ENCODE results near the gene ROGDI. TPM values are rescaled to one million over a fixed set of nuclear protein-coding genes. Genes with fewer than 3 reads are reported as not detected.

The ROGDI gene
- total and polyA plus RNA-seq, 2 donors (not counting 1 experiment from before 2014, with no cell fraction given), result 9.2 to 31.9 TPM

DNA sequence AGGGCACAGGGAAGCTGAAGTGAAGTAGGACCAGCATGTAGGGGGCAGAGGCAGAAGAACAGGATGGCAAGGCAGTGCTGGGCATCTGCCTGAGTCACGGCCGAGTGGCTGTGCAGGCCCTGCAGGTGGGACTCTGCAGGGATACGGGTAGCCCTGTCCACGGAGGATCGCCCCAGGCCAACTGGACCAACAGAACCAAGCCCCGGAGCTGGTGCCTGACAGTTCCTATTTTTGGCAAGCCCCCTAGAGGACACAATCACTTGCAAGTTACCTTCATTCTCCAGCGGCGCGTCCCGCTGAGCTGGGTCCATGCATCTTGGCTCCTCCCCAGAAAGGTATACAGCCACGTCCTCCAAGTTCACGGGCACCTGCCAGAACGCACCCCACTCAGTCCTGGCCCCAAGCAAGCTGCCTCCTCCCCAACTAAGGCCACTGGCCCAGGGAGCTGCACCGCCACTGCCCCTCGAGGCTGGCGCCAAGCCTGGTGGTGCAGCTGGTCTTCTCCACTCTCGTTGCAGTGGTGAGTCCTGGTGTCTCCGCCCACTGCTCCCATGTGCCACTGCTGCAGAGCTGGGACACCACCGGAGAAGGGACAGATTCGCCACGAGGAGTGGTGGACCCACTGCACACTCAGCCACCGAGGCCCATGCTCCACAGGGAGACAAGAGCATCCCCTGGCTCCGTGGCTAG, 42.1 kb downstream of the ROGDI start:
- Histone ChIP-seq H3K27ac (ENCODE audit: low read length in 2 of 2) (no peak overlapping the region), H3K9ac (ENCODE audit: low read length) (no peak overlapping the region), H3K4me3 (ENCODE audit: control extremely low read depth in 1 of 5, extremely low read depth in 1 of 5, insufficient read depth in 1 of 5, low read depth in 2 of 5, low read length in 4 of 5) (no peak overlapping the region), H3K79me2 (ENCODE audit: control insufficient read depth, insufficient read depth, low read length) (peaks cover 15% of the 10 kb centered on the region), H3K36me3 (replicated peaks in 1 of 2; ENCODE audit: control extremely low read depth in 1 of 2, control insufficient read depth in 1 of 2, extremely low read depth in 1 of 2, insufficient read depth in 2 of 2, low read length in 1 of 2) (peaks cover 0 to 57% of the 10 kb centered on the region in 2 experiments), H2AFZ (ENCODE audit: insufficient read depth, low read depth, low read length, poor library complexity, severe bottlenecking) (no peak overlapping the region), H3K4me2 (replicated peaks; ENCODE audit: low read depth, low read length, poor library complexity, severe bottlenecking) (no peak overlapping the region), H3K4me1 (ENCODE audit: control insufficient read depth in 2 of 2, insufficient read depth in 2 of 2, low read length in 2 of 2) (no peaks in the 10 kb centered on the region), H3K27me3 (replicated peaks in 1 of 4; ENCODE audit: control extremely low read depth in 1 of 4, control insufficient read depth in 3 of 4, insufficient read depth in 4 of 4, low read length in 3 of 4) (no peaks in the 10 kb centered on the region), H4K20me1 (ENCODE audit: control insufficient read depth, insufficient read depth, low read length, poor library complexity, severe bottlenecking) (no peaks in the 10 kb centered on the region), H3K9me3 (ENCODE audit: control extremely low read depth in 1 of 3, control insufficient read depth in 2 of 3, insufficient read depth in 1 of 3, low read length in 2 of 3) (no peaks in the 10 kb centered on the region)
- no peaks in the 10 kb centered on the region for H3K9me3 Mint-ChIP-seq (ENCODE audit: insufficient read depth)
- ATAC-seq (ENCODE audit: low read depth) (no peak), DNase-seq (no peak)
- H3K27ac Mint-ChIP-seq, result no peak overlapping the region
- TF ChIP-seq, protein P1, sequence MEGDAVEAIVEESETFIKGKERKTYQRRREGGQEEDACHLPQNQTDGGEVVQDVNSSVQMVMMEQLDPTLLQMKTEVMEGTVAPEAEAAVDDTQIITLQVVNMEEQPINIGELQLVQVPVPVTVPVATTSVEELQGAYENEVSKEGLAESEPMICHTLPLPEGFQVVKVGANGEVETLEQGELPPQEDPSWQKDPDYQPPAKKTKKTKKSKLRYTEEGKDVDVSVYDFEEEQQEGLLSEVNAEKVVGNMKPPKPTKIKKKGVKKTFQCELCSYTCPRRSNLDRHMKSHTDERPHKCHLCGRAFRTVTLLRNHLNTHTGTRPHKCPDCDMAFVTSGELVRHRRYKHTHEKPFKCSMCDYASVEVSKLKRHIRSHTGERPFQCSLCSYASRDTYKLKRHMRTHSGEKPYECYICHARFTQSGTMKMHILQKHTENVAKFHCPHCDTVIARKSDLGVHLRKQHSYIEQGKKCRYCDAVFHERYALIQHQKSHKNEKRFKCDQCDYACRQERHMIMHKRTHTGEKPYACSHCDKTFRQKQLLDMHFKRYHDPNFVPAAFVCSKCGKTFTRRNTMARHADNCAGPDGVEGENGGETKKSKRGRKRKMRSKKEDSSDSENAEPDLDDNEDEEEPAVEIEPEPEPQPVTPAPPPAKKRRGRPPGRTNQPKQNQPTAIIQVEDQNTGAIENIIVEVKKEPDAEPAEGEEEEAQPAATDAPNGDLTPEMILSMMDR (IDR thresholded peaks at IDR 0.05), result no peak
- no peak for TF ChIP-seq EZH2 (IDR thresholded peaks at IDR 0.05; ENCODE audit: borderline replicate concordance, insufficient read depth, low read depth, low read length, poor library complexity, severe bottlenecking)
- H3K4me3 Mint-ChIP-seq, result no peak overlapping the region
- WGBS (ENCODE audit: insufficient coverage), result 96% methylated on average over 22 of the region's 23 CpGs
- peaks cover 2% of the 10 kb centered on the region for H3K4me1 Mint-ChIP-seq
- ChIA-PET POLR2A (no interaction called here), CTCF (no interaction called here)
- intact Hi-C loops (cut with micrococcal nuclease), result no loop called here
- H3K27me3 Mint-ChIP-seq, result no peaks in the 10 kb centered on the region

DNA sequence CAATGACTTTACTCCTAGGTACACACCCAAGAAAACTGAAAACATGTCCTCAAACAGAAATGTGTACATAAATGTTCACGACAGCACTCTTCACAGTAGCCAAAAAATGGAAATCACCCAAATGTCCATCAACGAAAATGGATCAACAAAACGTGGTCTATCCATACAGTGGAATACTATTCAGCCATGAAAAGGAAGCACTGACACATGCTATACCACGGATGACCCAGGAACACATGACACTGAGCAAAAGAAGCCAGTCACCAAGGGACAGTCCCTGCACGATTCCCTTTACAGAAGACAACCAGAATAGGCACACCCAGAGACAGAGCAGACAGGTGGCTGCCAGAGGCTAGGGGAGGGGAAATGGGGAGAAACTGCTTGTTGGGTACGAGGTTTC, 46.7 kb downstream of the ROGDI start:
- 99% methylated on average over 5 of the region's 6 CpGs for WGBS (ENCODE audit: insufficient coverage)
- TF ChIP-seq, protein P1 (IDR thresholded peaks at IDR 0.05), result no peak
- TF ChIP-seq EZH2 (IDR thresholded peaks at IDR 0.05; ENCODE audit: borderline replicate concordance, insufficient read depth, low read depth, low read length, poor library complexity, severe bottlenecking), result no peak
- Mint-ChIP-seq H3K27ac (no peak overlapping the region), H3K4me3 (no peak overlapping the region), H3K27me3 (no peaks in the 10 kb centered on the region), H3K9me3 (ENCODE audit: insufficient read depth) (no peaks in the 10 kb centered on the region), H3K4me1 (no peaks in the 10 kb centered on the region)
- H3K4me1 ChIP-seq (ENCODE audit: control insufficient read depth in 2 of 2, insufficient read depth in 2 of 2, low read length in 2 of 2), result no peaks in the 10 kb centered on the region
- H4K20me1 ChIP-seq (ENCODE audit: control insufficient read depth, insufficient read depth, low read length, poor library complexity, severe bottlenecking), result peaks cover 4% of the 10 kb centered on the region
- no peaks in the 10 kb centered on the region for H3K27me3 ChIP-seq (replicated peaks in 1 of 4; ENCODE audit: control extremely low read depth in 1 of 4, control insufficient read depth in 3 of 4, insufficient read depth in 4 of 4, low read length in 3 of 4)
- intact Hi-C loops (cut with micrococcal nuclease), result no loop called here
- ChIA-PET CTCF (no interaction called here), POLR2A (no interaction called here)
- H3K79me2 ChIP-seq (ENCODE audit: control insufficient read depth, insufficient read depth, low read length), result peaks cover 20% of the 10 kb centered on the region
- no peak overlapping the region for H2AFZ ChIP-seq (ENCODE audit: insufficient read depth, low read depth, low read length, poor library complexity, severe bottlenecking)
- H3K27ac ChIP-seq (ENCODE audit: low read length in 2 of 2), result no peak overlapping the region
- H3K4me2 ChIP-seq (replicated peaks; ENCODE audit: low read depth, low read length, poor library complexity, severe bottlenecking), result no peak overlapping the region
- ATAC-seq (ENCODE audit: low read depth) (no peak), DNase-seq (no peak)
- H3K36me3 ChIP-seq (replicated peaks in 1 of 2; ENCODE audit: control extremely low read depth in 1 of 2, control insufficient read depth in 1 of 2, extremely low read depth in 1 of 2, insufficient read depth in 2 of 2, low read length in 1 of 2), result peaks cover 2 to 68% of the 10 kb centered on the region in 2 experiments
- H3K9ac ChIP-seq (ENCODE audit: low read length), result no peak overlapping the region
- H3K9me3 ChIP-seq (ENCODE audit: control extremely low read depth in 1 of 3, control insufficient read depth in 2 of 3, insufficient read depth in 1 of 3, low read length in 2 of 3), result peaks cover 0 to 6% (median 0%) of the 10 kb centered on the region in 3 donors
- no peak overlapping the region for H3K4me3 ChIP-seq (ENCODE audit: control extremely low read depth in 1 of 5, extremely low read depth in 1 of 5, insufficient read depth in 1 of 5, low read depth in 2 of 5, low read length in 4 of 5)
